Fibroblast of lung (primary cell): ENCODE measurements around the gene ADD3.

Experiments
- EZH2 ChIP-seq: IDR thresholded peaks from 2 replicates; pipeline ENCODE4 v1.5.1; 2012; ENCODE audit warnings: low read length, control low read depth, mild to moderate bottlenecking; ENCODE audit errors: missing control alignments
- TF ChIP-seq, protein P1 (sequence below), 2 donors: IDR thresholded peaks in 1 of 2; conservative IDR thresholded peaks in 1 of 2; 1 replicate in 1 of 2; 2 replicates in 1 of 2; pipeline ENCODE4 v1.5.1; 2011 to 2012; ENCODE audit warnings: low read length in 2 of 2, control low read depth in 1 of 2, inconsistent platforms in 1 of 2, low read depth in 1 of 2, mild to moderate bottlenecking in 1 of 2

DNA sequence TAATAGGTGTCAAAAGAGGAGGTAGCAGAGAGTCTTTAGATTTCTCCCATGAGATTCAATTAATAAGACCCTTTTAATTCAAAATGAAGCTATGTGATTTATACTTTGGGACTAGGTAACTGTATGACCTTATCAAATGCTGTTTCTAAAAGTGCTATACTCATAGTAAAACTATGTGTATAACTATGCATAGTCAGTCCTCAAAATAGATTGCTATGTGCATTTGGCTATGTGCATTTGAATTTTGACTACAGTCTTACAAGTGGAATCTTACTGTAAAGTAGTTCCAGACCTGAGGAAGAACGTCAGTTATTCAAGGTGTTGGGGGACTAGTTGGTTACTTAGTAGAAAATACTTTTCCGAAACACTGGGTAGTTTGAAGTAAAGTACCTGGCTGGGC is 36.9 kb downstream of the ADD3 start:
- TF ChIP-seq, protein P1, sequence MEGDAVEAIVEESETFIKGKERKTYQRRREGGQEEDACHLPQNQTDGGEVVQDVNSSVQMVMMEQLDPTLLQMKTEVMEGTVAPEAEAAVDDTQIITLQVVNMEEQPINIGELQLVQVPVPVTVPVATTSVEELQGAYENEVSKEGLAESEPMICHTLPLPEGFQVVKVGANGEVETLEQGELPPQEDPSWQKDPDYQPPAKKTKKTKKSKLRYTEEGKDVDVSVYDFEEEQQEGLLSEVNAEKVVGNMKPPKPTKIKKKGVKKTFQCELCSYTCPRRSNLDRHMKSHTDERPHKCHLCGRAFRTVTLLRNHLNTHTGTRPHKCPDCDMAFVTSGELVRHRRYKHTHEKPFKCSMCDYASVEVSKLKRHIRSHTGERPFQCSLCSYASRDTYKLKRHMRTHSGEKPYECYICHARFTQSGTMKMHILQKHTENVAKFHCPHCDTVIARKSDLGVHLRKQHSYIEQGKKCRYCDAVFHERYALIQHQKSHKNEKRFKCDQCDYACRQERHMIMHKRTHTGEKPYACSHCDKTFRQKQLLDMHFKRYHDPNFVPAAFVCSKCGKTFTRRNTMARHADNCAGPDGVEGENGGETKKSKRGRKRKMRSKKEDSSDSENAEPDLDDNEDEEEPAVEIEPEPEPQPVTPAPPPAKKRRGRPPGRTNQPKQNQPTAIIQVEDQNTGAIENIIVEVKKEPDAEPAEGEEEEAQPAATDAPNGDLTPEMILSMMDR (conservative IDR thresholded peaks at IDR 0.05 in 1 of 2, IDR thresholded peaks at IDR 0.05 in 1 of 2; ENCODE audit: low read depth in 1 of 2, low read length in 2 of 2) = no peak
- no peak for TF ChIP-seq EZH2
